Lung microvascular endothelial cell (primary cell): ENCODE data around the gene CXCL5. TPM values are rescaled to one million over a fixed set of nuclear protein-coding genes. Genes with fewer than 3 reads are reported as not detected.
"Not testable (repeated sequence)": the region's sequence is repeated elsewhere in the genome, so short reads cannot be mapped to it uniquely, and the experiment has no call there.

Experiments
- DNase-seq, 2 donors: peaks; one replicate each; pipeline versions ENCODE4 v3.0.0 to v3.0.0-alpha.2; 2010; ENCODE audit warnings: low read depth in 2 of 2
- total RNA-seq: library from RNA; depleted of rRNA; stranded (reverse); fragments of >200 nt; gene quantifications from 2 replicates; pipeline ENCODE4 v1.2.1, GENCODE V29; 2014

CXCL5 gene
- total RNA-seq, 1 donor from 2014 or later = under 0.01 TPM

DNA sequence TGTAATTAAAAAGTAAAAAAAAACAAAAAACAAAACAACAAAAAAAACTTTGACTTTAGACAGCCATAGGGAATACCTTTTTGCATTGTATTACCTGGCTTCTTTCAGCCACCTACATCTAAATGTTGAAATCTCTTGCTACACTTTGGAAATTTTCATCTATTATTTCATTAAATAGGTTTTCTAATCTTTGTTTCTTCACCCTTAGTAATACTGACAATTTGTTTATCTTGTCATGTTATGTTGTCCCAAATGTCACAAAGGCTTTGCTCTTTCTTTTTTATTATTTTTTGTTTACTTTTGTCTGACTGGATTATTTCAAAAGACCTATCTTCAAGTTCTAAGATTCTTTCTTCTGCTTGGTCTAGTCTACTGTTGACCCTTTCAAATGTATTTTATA, 24.1 kb downstream of the CXCL5 start:
- DNase-seq = no peak

DNA sequence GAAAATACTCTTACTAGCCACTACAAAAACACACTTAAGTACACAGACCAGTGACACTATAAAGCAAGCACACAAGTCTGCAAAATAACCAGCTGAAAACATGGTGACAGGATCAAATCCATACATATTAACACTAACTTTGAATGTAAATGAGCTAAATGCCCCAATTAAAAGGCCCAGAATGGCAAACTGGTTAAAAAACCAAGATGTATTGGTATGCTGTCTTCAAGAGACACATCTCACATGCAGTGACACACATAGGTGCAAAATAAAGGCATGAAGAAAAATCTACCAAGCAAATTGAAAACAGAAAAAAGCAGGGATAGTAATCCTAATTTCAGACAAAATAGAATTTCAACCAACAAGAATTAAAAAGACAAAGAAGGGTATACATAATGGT, 27.5 kb downstream of the CXCL5 start:
- DNase-seq = no peak

DNA sequence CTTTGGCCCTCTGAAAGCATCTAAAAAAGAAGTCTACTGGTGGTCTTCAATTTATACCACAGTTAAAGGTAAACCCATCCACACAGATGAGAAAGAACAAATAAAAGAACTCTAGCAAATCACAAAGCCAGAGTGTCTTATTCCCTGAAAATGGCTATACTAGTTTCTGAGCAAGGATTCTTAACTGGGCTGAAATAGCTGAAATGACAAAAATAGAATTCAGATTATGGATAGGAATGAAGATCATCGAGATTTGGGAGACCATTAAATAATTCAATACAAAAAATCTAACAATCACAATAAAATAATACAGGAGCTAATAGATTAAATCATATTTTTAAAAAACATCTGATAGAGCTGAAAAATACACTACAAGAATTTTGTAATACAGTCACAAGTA, 28.5 kb downstream of the CXCL5 start:
- no peak for DNase-seq

DNA sequence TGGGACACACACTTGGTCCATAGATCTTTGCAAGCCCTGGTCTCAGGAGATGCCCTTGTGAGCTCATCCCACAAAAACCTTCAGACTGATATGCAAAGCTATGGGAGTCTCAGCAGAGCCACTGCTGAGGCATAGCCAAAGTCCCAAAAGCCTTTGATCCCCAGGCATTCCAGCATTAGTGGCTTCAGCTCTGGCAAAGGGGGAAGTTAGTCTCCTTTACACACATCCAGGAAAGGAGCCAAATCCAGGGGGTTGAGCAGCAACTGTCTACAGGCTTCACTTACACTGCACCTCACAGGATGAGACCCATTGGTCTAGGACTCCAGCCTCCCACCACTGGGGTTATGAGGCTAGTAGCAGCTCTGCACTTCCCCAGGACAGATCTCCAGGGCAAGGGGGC, 30.6 kb downstream of the CXCL5 start:
- DNase-seq = no peak

DNA sequence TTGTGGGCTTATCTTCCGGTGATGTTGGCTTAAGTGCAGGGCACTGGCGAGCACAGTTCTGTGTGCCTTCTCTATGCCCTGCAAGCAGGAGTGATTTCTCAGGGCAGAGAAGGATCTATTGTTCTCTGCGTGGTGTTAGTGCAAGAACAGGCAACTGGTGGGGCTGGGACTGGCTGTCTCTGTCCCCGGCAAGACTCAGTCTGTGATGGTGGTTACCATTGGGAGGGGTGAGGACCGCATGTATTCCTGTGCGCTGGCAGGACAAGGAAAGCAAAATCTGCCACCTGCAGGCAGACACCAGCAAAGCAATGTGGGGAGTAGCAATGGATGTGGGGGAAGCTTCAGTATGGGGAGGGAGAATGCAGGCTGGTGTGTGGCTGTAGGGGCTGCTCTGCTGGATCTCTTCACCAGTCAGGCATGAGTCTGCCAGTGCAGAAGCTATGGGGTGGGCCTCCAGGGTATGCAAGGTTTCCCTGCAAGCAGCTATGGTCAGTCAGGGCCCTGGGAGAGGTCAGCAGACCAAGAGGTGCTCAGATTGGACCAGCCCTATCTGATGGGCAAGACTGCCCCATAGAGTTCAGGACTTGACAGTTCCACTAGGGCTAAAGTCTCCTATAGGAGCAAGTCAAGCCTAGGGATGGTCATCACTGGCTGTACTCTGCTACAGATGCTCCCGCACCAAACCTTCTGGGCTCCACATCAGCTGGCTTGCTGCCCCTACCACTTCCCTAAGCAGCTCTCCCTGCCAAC, 33.4 kb downstream of the CXCL5 start:
- DNase-seq = peak; percentile 35

DNA sequence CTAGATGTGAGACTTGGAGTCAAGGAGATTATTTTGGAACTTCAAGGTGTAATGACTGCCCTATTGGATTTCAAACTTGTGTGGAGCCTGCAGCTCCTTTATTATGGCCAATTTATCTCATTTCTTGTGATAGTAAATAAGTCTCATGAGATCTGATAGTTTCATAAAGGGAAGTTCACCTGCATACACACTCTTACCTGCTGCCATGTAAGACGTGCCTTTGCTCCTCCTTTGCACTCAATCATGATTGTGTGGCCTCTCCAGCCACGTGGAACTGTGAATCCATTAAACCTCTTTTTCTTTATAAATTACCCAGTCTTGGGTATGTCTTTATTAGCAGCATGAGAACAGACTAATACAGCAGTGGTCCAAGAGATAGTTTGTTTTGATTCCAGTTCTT, 35.8 kb downstream of the CXCL5 start:
- no peak for DNase-seq

DNA sequence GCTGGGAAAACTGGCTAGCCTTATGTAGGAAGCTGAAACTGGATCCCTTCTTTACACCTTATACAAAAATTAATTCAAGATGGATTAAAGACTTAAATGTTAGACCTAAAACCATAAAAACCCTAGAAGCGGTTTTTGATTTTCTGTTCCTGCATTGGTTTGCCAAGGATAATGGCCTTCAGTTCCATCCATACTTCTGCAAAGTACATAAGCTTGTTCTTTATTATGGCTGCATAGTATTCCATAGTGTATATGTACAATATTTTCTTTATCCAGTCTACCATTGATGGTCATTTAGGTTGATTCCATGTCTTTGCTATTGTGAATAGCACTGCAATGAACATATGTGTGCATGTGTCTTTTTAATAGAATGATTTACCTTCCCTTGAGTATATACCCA, 39.4 kb downstream of the CXCL5 start:
- DNase-seq = not testable (repeated sequence)

DNA sequence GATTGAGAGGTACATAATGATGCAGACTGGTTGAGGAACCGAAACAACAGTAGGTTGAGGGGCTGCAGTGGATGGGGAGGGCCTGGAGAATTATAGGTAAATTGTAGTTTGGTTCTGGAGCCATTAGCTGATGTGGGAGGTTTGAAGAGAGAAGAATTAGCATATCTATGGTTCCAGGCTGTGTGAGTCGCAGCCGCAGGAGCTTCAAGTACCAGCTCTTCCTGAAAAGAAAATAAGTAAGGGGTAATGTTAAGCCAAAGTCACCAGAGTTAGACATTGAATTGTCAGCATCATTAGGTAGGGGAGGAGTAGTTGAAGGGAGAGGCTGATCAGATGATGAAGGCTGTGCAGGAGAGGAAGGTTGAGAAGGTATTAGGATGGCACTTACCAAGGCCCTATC, 46.1 kb downstream of the CXCL5 start:
- DNase-seq = no peak

DNA sequence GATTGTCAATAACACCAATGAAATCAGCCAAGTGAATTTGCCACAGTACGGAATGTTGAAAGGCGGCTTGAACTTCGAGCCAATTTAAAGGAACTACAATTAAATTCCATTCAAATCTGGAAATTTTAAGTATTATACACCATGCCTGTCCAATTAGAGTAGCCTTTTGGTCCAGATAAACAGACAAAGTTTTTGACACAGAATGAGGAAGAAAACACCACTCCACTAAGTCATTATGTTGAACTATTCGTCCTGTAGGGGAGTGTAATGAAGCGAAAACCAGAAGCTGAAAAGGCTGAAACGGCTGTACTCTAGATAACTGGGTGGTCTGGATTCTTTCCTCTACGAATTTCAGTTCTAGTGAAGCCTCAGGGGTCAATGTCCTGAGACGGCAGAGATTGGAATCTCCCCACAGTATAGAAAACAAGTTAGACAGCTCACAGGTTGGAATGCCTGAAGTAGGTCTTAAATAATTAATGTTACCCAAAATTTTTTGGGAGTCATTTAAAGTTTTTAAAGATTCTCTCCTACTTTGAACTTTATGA, 48.0 kb downstream of the CXCL5 start:
- DNase-seq = not testable (repeated sequence)

DNA sequence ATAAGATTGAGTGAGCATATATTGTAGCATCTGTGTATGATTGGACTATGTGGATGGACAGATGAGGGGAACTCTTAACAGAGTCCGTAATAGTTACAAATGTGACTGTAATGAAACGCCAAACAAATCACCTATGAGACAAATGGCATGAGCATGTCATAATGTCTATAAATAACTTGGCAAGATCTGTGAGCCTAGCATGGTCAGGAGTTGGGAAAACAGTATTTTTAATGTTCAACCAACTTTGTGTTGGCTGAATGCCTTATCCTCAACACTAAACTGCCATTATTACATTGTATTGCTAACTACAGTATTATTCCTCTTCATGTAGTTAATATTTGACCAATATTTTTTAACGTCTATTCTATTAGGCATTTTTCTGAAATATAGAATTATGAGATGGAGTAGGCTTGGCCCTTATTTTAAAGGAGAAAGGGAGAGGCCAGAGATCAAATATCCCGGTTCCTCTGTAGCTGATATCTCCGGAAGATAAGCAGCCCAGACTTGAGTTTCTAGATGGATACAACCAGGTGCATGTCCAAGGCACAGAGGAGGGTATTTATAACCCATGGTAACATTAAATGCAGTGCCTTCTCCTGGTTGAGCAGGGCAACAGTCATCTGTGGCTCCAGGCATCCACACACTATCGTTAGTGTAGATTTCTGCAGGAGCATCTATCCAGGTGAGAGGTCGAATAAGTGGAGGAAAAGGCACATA, 49.3 kb downstream of the CXCL5 start:
- peak in 1 of 2 donors; percentile 20 for DNase-seq

DNA sequence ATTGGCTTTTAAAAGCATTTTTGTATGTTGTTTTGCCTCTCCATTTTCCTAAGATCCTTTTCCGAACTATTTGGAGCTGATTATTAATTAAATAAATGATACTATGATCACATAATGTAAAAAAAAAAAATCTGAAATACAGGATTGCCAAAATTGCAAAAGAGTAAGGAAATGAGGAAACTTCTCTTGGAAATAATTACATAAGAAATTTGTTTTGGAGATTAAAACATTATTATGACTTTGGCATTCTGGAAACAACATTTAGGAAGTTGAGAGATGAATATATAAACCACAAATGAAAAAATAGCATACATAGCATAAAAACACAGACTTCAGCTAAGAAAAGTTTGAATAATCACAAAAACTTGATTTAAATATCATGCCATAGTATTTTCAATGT, 50.2 kb downstream of the CXCL5 start:
- DNase-seq = no peak

DNA sequence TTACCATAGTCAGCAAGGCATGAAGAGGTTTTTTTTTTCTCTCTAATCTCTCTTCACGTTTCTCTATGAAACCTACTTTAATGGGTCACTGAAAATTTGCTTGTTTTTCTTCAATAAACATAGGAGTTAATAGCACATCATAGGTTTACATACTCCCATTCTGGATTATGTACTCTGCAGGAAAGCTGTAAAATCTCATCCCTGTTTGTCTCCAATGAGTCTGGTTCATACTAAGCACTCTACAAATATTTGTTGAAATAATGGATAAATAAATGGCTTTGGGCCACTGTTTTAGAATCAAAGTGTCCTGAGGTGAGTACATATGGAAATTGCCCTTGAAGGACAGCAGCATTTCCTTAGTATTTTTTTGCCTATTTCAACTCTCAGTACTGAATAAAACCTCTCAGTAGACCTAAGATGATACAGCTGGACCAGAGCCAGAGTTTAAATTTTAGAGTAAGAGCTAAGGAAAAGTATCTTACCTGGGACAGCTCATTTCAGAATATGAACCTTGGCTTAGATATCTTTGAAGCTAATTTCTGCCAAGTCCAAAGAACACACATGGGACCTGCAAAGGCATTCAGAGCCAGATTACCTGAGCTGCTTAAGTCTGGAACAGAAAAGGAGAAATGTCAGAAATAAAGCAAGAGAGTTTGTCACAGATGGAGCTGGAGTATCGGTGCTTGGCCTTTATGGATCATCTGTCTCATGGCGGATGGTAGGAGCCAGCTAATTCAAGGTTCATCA, 51.1 kb downstream of the CXCL5 start:
- no peak for DNase-seq

DNA sequence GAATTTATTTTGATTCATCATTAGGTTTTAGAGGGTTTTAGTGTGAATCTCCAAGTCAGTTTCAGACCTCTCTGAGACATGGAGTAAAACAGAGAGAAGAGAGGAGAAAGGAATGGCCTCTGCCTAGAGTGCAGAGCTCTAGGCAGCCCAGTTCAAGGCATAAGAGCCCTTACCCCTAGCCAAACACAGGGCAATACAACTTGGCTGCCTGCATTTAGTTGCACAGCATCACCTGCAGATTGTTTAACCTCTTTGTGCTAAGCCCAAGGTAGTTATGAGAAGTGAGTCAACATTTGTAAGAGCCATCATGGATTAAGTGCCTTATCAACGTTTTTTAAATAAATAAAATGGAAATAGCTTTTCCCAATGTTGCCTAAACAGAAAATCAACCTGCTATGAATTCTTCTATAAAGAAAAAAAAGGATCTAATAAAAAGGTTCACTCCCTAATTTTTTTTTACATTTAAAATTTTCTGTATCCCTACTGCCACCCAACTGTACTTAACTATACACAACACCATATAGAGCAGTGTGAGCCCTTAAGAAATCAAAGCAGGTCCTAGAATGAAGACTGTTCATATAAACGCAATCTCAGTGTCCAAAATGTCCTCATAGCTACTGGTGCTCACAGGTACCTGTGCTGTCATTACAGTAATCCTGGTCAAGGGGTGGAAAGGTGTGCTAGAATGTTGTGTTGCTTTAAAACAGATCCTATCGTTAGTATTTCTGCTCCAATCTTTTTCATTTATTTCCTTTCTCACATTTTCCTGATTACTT, 52.6 kb downstream of the CXCL5 start:
- no peak for DNase-seq

Other genes with a start within 250 kb of the CXCL5 start
- 0.22 and 0.40 TPM in 2 replicates for gene CXCL6, start 162.0 kb downstream of the CXCL5 start, total RNA-seq
- gene PF4V1, start 145.4 kb downstream of the CXCL5 start, total RNA-seq = not detected in 2 replicates
- gene CXCL1, start 129.3 kb downstream of the CXCL5 start, total RNA-seq = 10.5 and 36.3 TPM in 2 replicates
- gene PF4, start 16.6 kb downstream of the CXCL5 start, total RNA-seq = not detected in 2 replicates
- not detected in 2 replicates for gene PPBP, start 10.5 kb downstream of the CXCL5 start, total RNA-seq
- 0.22 and 0.79 TPM in 2 replicates for gene CXCL3, start 40.0 kb upstream of the CXCL5 start, total RNA-seq
- gene CXCL2, start 100.5 kb upstream of the CXCL5 start, total RNA-seq = 2.0 and 6.0 TPM in 2 replicates
- 12.4 and 21.4 TPM in 2 replicates for gene MTHFD2L, start 159.4 kb upstream of the CXCL5 start, total RNA-seq